Measurements from ENCODE around the gene RAPGEF4.
A peak's percentile ranks its signal among the peaks of the same experiment; 100 is the strongest.
"Not testable (repeated sequence)": the region's sequence is repeated elsewhere in the genome, so short reads cannot be mapped to it uniquely, and the experiment has no call there.

RAPGEF4 gene

GRCh38 chr2:172783165-172783898 lies 47.7 kb downstream of the RAPGEF4 start:
- H3K4me3 ChIP-seq (ENCODE audit: low read length): no peak overlapping the region
- no peak for DNase-seq (ENCODE audit: low read depth)
- TF ChIP-seq, protein P1, sequence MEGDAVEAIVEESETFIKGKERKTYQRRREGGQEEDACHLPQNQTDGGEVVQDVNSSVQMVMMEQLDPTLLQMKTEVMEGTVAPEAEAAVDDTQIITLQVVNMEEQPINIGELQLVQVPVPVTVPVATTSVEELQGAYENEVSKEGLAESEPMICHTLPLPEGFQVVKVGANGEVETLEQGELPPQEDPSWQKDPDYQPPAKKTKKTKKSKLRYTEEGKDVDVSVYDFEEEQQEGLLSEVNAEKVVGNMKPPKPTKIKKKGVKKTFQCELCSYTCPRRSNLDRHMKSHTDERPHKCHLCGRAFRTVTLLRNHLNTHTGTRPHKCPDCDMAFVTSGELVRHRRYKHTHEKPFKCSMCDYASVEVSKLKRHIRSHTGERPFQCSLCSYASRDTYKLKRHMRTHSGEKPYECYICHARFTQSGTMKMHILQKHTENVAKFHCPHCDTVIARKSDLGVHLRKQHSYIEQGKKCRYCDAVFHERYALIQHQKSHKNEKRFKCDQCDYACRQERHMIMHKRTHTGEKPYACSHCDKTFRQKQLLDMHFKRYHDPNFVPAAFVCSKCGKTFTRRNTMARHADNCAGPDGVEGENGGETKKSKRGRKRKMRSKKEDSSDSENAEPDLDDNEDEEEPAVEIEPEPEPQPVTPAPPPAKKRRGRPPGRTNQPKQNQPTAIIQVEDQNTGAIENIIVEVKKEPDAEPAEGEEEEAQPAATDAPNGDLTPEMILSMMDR (IDR thresholded peaks at IDR 0.05; ENCODE audit: insufficient read depth, low read depth, low read length, missing control alignments): peak; percentile 14

GRCh38 chr2:172788871-172789270 lies 53.2 kb downstream of the RAPGEF4 start:
- no peak overlapping the region for H3K4me3 ChIP-seq (ENCODE audit: low read length)
- DNase-seq (ENCODE audit: low read depth): no peak
- TF ChIP-seq, protein P1 (IDR thresholded peaks at IDR 0.05; ENCODE audit: insufficient read depth, low read depth, low read length, missing control alignments): no peak

GRCh38 chr2:172790404-172790803 lies 54.8 kb downstream of the RAPGEF4 start:
- no peak overlapping the region for H3K4me3 ChIP-seq (ENCODE audit: low read length)
- TF ChIP-seq, protein P1 (IDR thresholded peaks at IDR 0.05; ENCODE audit: insufficient read depth, low read depth, low read length, missing control alignments): no peak
- peak; percentile 31 for DNase-seq (ENCODE audit: low read depth)

GRCh38 chr2:172791953-172792352 lies 56.3 kb downstream of the RAPGEF4 start:
- no peak for DNase-seq (ENCODE audit: low read depth)
- TF ChIP-seq, protein P1 (IDR thresholded peaks at IDR 0.05; ENCODE audit: insufficient read depth, low read depth, low read length, missing control alignments): no peak
- no peak overlapping the region for H3K4me3 ChIP-seq (ENCODE audit: low read length)

GRCh38 chr2:172792711-172793110 lies 57.1 kb downstream of the RAPGEF4 start:
- TF ChIP-seq, protein P1 (IDR thresholded peaks at IDR 0.05; ENCODE audit: insufficient read depth, low read depth, low read length, missing control alignments): no peak
- no peak for DNase-seq (ENCODE audit: low read depth)
- H3K4me3 ChIP-seq (ENCODE audit: low read length): no peak overlapping the region

- DNase-seq (ENCODE audit: low read depth); H3K4me3 ChIP-seq (ENCODE audit: low read length): not testable (repeated sequence)
Measured at GRCh38 chr2:172803308-172803707, 67.7 kb downstream of the RAPGEF4 start.

DNA sequence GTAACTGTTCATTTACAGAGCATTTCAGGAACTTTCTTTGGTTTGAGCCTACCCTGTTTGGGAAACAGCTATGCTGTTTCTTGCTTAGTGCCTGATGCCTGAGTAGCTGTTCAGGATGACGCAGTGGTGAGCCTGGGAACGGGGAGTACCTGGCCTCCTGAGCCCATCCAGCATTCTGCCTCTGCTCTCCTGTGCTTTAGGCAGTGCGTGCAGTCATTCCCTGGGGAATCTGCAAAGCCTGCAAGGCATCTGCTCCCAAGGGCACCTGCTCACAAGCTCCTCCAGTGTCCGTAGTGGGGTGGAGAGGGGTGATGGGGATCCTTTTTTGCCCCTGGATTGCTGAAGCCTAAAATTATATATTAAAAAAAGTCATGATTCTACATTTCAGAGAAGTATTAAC lies 68.8 kb downstream of the RAPGEF4 start:
- H3K4me3 ChIP-seq (ENCODE audit: low read length): no peak overlapping the region
- DNase-seq (ENCODE audit: low read depth): no peak
- TF ChIP-seq, protein P1 (IDR thresholded peaks at IDR 0.05; ENCODE audit: insufficient read depth, low read depth, low read length, missing control alignments): no peak

Data from epithelial cell of esophagus (primary cell).